Large intestine (tissue), 3 donors: ENCODE data around the gene LMO2. TPM values are rescaled to one million over a fixed set of nuclear protein-coding genes. Genes with fewer than 3 reads are reported as not detected.

Source experiments
- DNase-seq, 2 donors: peaks; one replicate each; pipeline versions ENCODE4 v3.0.0 to v3.0.0-alpha.2; 2013
- H3K27ac ChIP-seq: one replicate; pipeline ENCODE4 v1.5.1; 2013; ENCODE audit warnings: low read length
- H3K27me3 ChIP-seq: 2 replicates; pipeline ENCODE4 v1.6.1; 2013; ENCODE audit warnings: low read length; ENCODE audit not compliant: control insufficient read depth, insufficient read depth
- H3K36me3 ChIP-seq: 2 replicates; pipeline ENCODE4 v1.6.1; 2013; ENCODE audit warnings: low read length; ENCODE audit not compliant: control insufficient read depth, insufficient read depth
- H3K4me1 ChIP-seq: one replicate; pipeline ENCODE4 v1.6.1; 2013; ENCODE audit warnings: low read length; ENCODE audit not compliant: control insufficient read depth, insufficient read depth
- H3K4me3 ChIP-seq: one replicate; pipeline ENCODE4 v1.5.1; 2013; ENCODE audit warnings: low read length
- H3K9me3 ChIP-seq: one replicate; pipeline ENCODE4 v1.6.1; 2013; ENCODE audit warnings: mild to moderate bottlenecking, low read depth, low read length, moderate library complexity; ENCODE audit not compliant: control insufficient read depth
- WGBS: methylation state at CpG from one replicate; pipeline ENCODE4 v1.1.5; 2013; ENCODE audit warnings: low lambda C conversion rate; ENCODE audit not compliant: insufficient coverage; 5-methylcytosine and 5-hydroxymethylcytosine counted together
- polyA plus RNA-seq: library from polyadenylated mRNA; unstranded; fragments of 120-200 nt; gene quantifications from one replicate; pipeline ENCODE4 v1.2.1, GENCODE V29; 2013

Gene LMO2
- polyA plus RNA-seq, 1 donor, result 11.8 TPM

- Histone ChIP-seq H3K27ac (no peak overlapping the region), H3K9me3 (peaks cover under 1% of the 10 kb centered on the region), H3K27me3 (peaks cover 65% of the 10 kb centered on the region), H3K4me3 (no peak overlapping the region), H3K36me3 (no peaks in the 10 kb centered on the region), H3K4me1 (peaks cover under 1% of the 10 kb centered on the region)
- DNase-seq, result no peak
- 100% methylated on average over 1 of the region's 7 CpGs for WGBS
Measured at GRCh38 chr11:33863418-33864172, 28.3 kb downstream of the LMO2 start.

- H3K27ac ChIP-seq, result no peak overlapping the region
- H3K36me3 ChIP-seq, result no peaks in the 10 kb centered on the region
- H3K27me3 ChIP-seq, result peaks cover 53% of the 10 kb centered on the region
- no peaks in the 10 kb centered on the region for H3K4me1 ChIP-seq
- no peak overlapping the region for H3K4me3 ChIP-seq
- no CpG with 5 or more reads among the region's 6 CpGs for WGBS
- H3K9me3 ChIP-seq, result no peaks in the 10 kb centered on the region
- no peak for DNase-seq
Measured at GRCh38 chr11:33861941-33862589, 29.8 kb downstream of the LMO2 start.

GRCh38 chr11:33861386-33861785 is 30.5 kb downstream of the LMO2 start:
- Histone ChIP-seq H3K4me1 (no peaks in the 10 kb centered on the region), H3K36me3 (no peaks in the 10 kb centered on the region), H3K4me3 (no peak overlapping the region), H3K9me3 (no peaks in the 10 kb centered on the region), H3K27ac (no peak overlapping the region), H3K27me3 (peaks cover 50% of the 10 kb centered on the region)
- 93% methylated on average over 2 of the region's 6 CpGs for WGBS
- no peak for DNase-seq

GRCh38 chr11:33860926-33861325 is 30.9 kb downstream of the LMO2 start:
- H3K9me3 ChIP-seq, result no peaks in the 10 kb centered on the region
- H3K27me3 ChIP-seq, result peaks cover 46% of the 10 kb centered on the region
- H3K4me3 ChIP-seq, result no peak overlapping the region
- no peak overlapping the region for H3K27ac ChIP-seq
- H3K4me1 ChIP-seq, result no peaks in the 10 kb centered on the region
- WGBS, result no CpG with 5 or more reads among the region's 5 CpGs
- no peaks in the 10 kb centered on the region for H3K36me3 ChIP-seq
- DNase-seq, result no peak

GRCh38 chr11:33859306-33859705 is 32.6 kb downstream of the LMO2 start:
- no peak for DNase-seq
- H3K36me3 ChIP-seq, result no peaks in the 10 kb centered on the region
- H3K4me3 ChIP-seq, result no peak overlapping the region
- H3K4me1 ChIP-seq, result no peaks in the 10 kb centered on the region
- no peaks in the 10 kb centered on the region for H3K9me3 ChIP-seq
- WGBS, result no CpG with 5 or more reads among the region's 16 CpGs
- peaks cover 40% of the 10 kb centered on the region for H3K27me3 ChIP-seq
- H3K27ac ChIP-seq, result no peak overlapping the region

- Histone ChIP-seq H3K4me3 (no peak overlapping the region), H3K36me3 (no peaks in the 10 kb centered on the region), H3K4me1 (no peaks in the 10 kb centered on the region), H3K9me3 (no peaks in the 10 kb centered on the region), H3K27ac (no peak overlapping the region), H3K27me3 (peaks cover 29% of the 10 kb centered on the region)
- DNase-seq, result peak; percentile 49 to 57
- 0% methylated on average over 1 of the region's 10 CpGs for WGBS
Measured at GRCh38 chr11:33857933-33858371, 33.9 kb downstream of the LMO2 start.

- H3K27ac ChIP-seq, result no peak overlapping the region
- H3K36me3 ChIP-seq, result no peaks in the 10 kb centered on the region
- no peaks in the 10 kb centered on the region for H3K9me3 ChIP-seq
- no CpG with 5 or more reads among the region's 2 CpGs for whole genome bisulfite sequencing
- H3K4me1 ChIP-seq, result no peaks in the 10 kb centered on the region
- no peak for DNase-seq
- H3K4me3 ChIP-seq, result no peak overlapping the region
- peaks cover 24% of the 10 kb centered on the region for H3K27me3 ChIP-seq
Measured at GRCh38 chr11:33855500-33855899, 36.4 kb downstream of the LMO2 start.

- no peak overlapping the region for H3K27ac ChIP-seq
- no peaks in the 10 kb centered on the region for H3K36me3 ChIP-seq
- H3K4me1 ChIP-seq, result no peaks in the 10 kb centered on the region
- H3K9me3 ChIP-seq, result no peaks in the 10 kb centered on the region
- 84% methylated on average over 4 of the region's 6 CpGs for WGBS
- DNase-seq, result no peak
- no peak overlapping the region for H3K4me3 ChIP-seq
- H3K27me3 ChIP-seq, result peaks cover 26% of the 10 kb centered on the region
Measured at GRCh38 chr11:33848717-33849390, 43.0 kb downstream of the LMO2 start.

- Histone ChIP-seq H3K4me3 (no peak overlapping the region), H3K4me1 (no peaks in the 10 kb centered on the region), H3K27me3 (peaks cover 28% of the 10 kb centered on the region), H3K36me3 (no peaks in the 10 kb centered on the region), H3K27ac (no peak overlapping the region), H3K9me3 (no peaks in the 10 kb centered on the region)
- DNase-seq, result no peak
- WGBS, result 80% methylated on average over 1 of the region's 1 CpG
Measured at GRCh38 chr11:33847251-33847650, 44.6 kb downstream of the LMO2 start.

- H3K4me3 ChIP-seq, result no peak overlapping the region
- no peaks in the 10 kb centered on the region for H3K9me3 ChIP-seq
- WGBS, result no CpG with 5 or more reads among the region's 6 CpGs
- H3K4me1 ChIP-seq, result no peaks in the 10 kb centered on the region
- peaks cover 33% of the 10 kb centered on the region for H3K27me3 ChIP-seq
- H3K27ac ChIP-seq, result no peak overlapping the region
- no peaks in the 10 kb centered on the region for H3K36me3 ChIP-seq
- DNase-seq, result no peak
Measured at GRCh38 chr11:33844236-33844635, 47.6 kb downstream of the LMO2 start.
